ENCODE data around the gene SETD9.

The SETD9 gene

DNA sequence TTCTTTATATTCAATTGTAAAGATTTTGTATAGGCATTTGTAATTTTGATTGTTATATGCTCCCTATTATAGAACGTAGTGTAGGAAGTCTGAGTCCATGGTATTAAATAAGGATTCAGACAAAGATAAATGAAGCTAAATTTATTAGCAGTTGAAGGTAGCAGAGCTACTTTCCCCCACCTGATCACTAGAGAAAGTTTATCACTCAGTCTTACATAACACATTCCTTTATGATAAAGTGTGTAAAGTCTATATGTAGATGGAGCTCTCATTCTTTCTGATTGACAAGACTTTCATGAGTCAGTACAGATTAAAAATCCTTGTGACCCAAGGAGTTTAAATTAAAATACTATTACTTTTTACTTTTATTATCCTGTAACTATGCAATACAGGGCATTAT lies 44.9 kb downstream of the SETD9 start:
- H3K36me3 Mint-ChIP-seq (ENCODE audit: low read depth) = no peaks in the 10 kb centered on the region
- H3K27me3 Mint-ChIP-seq (ENCODE audit: low read depth) = peaks cover 61% of the 10 kb centered on the region
- no peaks in the 10 kb centered on the region for H3K9me3 Mint-ChIP-seq
- H3K4me3 Mint-ChIP-seq = no peak overlapping the region
- no peak overlapping the region for H3K27ac Mint-ChIP-seq
- peaks cover 18% of the 10 kb centered on the region for H3K4me1 Mint-ChIP-seq (ENCODE audit: low read depth)

DNA sequence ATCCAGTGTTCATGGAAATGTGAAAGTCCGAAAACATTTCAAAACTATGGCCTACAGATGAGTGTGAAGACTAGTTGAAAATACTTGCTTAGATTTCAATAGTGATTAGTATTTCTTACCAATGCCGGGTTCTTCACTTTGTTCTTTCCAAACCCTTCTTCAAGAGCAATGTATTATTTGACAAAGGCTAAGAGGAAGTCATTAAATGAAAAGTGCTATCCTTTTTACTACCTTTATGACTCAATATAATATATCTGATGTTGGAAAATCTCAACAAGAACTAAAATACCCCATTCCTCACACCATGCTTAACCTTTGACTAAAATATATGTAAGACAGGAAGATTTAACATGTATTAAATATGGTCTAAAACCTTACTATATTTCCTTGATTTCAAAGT lies 49.2 kb downstream of the SETD9 start:
- Mint-ChIP-seq H3K4me3 (no peak overlapping the region), H3K27ac (no peak overlapping the region), H3K27me3 (ENCODE audit: low read depth) (peaks cover 84% of the 10 kb centered on the region), H3K36me3 (ENCODE audit: low read depth) (no peaks in the 10 kb centered on the region), H3K9me3 (no peaks in the 10 kb centered on the region), H3K4me1 (ENCODE audit: low read depth) (no peaks in the 10 kb centered on the region)

DNA sequence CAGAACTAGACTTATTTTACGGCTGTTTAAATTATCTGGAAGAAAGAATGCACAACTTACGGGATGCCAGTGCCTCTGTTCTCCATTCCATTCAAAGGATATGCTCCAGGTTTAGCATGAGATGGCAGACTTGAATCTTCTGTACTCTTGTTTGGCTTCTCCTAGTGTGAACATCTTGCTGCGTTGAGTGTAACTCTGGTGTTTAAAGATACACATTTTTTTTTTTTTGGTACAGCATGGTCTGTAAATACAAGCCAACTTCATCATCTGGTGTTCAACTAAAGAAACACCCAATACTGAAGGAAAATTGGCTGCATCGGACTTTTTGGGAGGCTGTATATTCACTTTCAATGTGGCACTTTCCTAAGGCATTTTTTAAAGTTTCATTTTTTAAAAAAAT lies 49.9 kb downstream of the SETD9 start:
- Mint-ChIP-seq H3K27me3 (ENCODE audit: low read depth) (peaks cover 83% of the 10 kb centered on the region), H3K36me3 (ENCODE audit: low read depth) (no peaks in the 10 kb centered on the region), H3K9me3 (no peaks in the 10 kb centered on the region)

DNA sequence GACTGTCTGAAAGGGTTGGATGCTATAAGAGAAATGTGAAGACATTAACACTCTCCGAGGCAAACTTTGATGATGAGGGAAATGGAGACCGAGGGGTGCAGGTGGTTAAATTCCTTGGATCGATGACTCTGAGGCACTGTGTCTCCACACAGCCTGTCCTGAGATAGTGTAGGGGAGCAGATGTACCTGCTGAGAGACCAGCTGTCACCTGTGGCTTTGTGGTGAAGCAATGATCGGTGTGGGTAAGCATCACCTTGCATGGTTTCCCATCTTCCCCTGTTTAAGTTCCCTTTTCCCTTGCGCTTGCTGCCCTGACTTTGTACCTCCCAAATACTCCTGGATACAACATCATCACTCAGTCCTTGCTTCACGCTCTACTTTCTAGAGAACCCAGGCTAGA lies 52.4 kb downstream of the SETD9 start:
- H3K4me3 Mint-ChIP-seq = no peak overlapping the region
- H3K27ac Mint-ChIP-seq = no peak overlapping the region
- H3K36me3 Mint-ChIP-seq (ENCODE audit: low read depth) = no peaks in the 10 kb centered on the region
- peaks cover 78% of the 10 kb centered on the region for H3K27me3 Mint-ChIP-seq (ENCODE audit: low read depth)
- H3K4me1 Mint-ChIP-seq (ENCODE audit: low read depth) = no peaks in the 10 kb centered on the region
- H3K9me3 Mint-ChIP-seq = no peaks in the 10 kb centered on the region

More for the DNA sequence above, 49.9 kb downstream of the SETD9 start:
- H3K4me1 Mint-ChIP-seq (ENCODE audit: low read depth) = no peaks in the 10 kb centered on the region
- no peak overlapping the region for H3K27ac Mint-ChIP-seq
- H3K4me3 Mint-ChIP-seq = no peak overlapping the region

DNA sequence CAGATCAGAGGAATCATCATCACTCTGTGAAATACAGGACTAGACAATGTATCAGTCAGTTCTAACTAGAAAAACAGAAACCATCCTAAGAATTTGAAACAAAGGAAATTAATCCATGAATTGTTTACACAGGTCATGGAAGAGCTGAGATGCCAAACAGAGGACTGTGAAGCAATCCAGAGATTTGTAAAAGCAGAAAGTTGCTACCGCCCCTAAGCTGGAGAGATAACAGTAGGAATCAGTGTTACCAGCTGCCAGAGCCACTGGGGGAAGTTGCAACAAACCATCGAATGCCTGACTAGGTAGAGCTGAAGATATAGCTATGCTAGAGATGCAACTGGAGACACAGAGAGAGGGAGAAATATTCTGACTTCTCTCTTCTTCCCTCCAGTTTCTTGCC lies 52.9 kb downstream of the SETD9 start:
- H3K36me3 Mint-ChIP-seq (ENCODE audit: low read depth) = no peaks in the 10 kb centered on the region
- H3K27ac Mint-ChIP-seq = no peak overlapping the region
- H3K4me3 Mint-ChIP-seq = no peak overlapping the region
- peaks cover 78% of the 10 kb centered on the region for H3K27me3 Mint-ChIP-seq (ENCODE audit: low read depth)
- no peaks in the 10 kb centered on the region for H3K4me1 Mint-ChIP-seq (ENCODE audit: low read depth)
- H3K9me3 Mint-ChIP-seq = no peaks in the 10 kb centered on the region

DNA sequence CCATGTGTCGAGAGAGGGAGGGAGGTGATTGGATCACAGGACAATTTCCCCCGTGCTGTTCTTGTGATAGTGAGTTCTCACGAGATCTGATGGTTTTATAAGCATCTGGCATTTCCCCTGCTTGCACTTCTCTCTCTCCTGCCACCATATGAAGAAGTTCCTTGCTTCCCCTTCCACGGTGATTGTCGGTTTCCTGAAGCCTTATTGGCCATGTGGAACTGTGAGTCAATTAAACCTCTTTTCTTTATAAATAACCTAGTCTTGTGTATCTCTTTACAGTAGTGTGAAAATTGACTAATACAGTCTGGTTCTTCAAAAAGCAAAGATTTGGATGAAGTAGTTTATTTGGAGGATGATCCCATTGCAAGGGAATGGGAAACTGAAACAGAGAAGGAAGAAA lies 53.9 kb downstream of the SETD9 start:
- no peak overlapping the region for H3K27ac Mint-ChIP-seq
- no peaks in the 10 kb centered on the region for H3K9me3 Mint-ChIP-seq
- no peaks in the 10 kb centered on the region for H3K4me1 Mint-ChIP-seq (ENCODE audit: low read depth)
- peaks cover 75% of the 10 kb centered on the region for H3K27me3 Mint-ChIP-seq (ENCODE audit: low read depth)
- no peaks in the 10 kb centered on the region for H3K36me3 Mint-ChIP-seq (ENCODE audit: low read depth)
- no peak overlapping the region for H3K4me3 Mint-ChIP-seq

DNA sequence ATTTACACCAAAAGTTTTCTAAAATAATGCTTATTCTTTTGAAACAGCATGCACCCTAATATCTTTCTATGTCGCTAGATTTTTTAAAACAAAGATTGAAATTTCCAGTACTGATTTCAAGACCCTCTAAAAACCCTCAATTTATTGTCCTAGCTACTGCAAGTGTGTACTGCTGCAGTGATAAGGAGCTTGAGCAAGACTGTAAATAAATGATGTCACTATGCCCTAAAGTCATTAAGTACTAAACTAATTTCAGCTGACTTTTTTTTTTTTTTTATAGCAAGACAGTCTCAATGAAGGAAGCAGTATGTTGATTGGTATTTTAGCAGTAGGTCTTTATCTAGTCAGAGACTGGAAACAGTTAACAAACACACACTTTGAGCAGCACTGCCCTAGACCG lies 54.8 kb downstream of the SETD9 start:
- Mint-ChIP-seq H3K4me1 (ENCODE audit: low read depth) (no peaks in the 10 kb centered on the region), H3K27me3 (ENCODE audit: low read depth) (peaks cover 69% of the 10 kb centered on the region), H3K27ac (no peak overlapping the region), H3K9me3 (no peaks in the 10 kb centered on the region), H3K4me3 (no peak overlapping the region), H3K36me3 (ENCODE audit: low read depth) (no peaks in the 10 kb centered on the region)
